COLO668 (cell line): ENCODE measurements around the gene GSPT1.
"Not testable (repeated sequence)": the region's sequence is repeated elsewhere in the genome, so short reads cannot be mapped to it uniquely, and the experiment has no call there.

Experiments
- DNase-seq: peaks from one replicate; lab custom pipeline; 2025; ENCODE audit not compliant: unreplicated experiment; lab: John Stamatoyannopoulos, UW

The GSPT1 gene

GRCh38 chr16:11915644-11916523 is at the start of gene GSPT1:
GSPT1 (minus strand) TSS chr16:11915956; CDS start chr16:11915720, 236 bp downstream.
- DNase-seq: peak; percentile 99

- no peak for DNase-seq
Measured at GRCh38 chr16:11964761-11965551, 49.2 kb upstream of the GSPT1 start, which contains the start of gene TNFRSF17. TNFRSF17 (plus strand) TSS chr16:11965210; CDS start chr16:11965325, 115 bp downstream.

- no peak for DNase-seq
Measured at GRCh38 chr16:11963706-11964105, 48.0 kb upstream of the GSPT1 start.

- DNase-seq: not testable (repeated sequence)
Measured at GRCh38 chr16:11962978-11963377, 47.2 kb upstream of the GSPT1 start.

- DNase-seq: not testable (repeated sequence)
Measured at GRCh38 chr16:11962457-11962856, 46.7 kb upstream of the GSPT1 start.

- no peak for DNase-seq
Measured at GRCh38 chr16:11957591-11958395, 42.0 kb upstream of the GSPT1 start.

GRCh38 chr16:11956558-11956957 is 40.8 kb upstream of the GSPT1 start:
- no peak for DNase-seq

- no peak for DNase-seq
Measured at GRCh38 chr16:11955713-11956123, 40.0 kb upstream of the GSPT1 start.

GRCh38 chr16:11953576-11953975 is 37.8 kb upstream of the GSPT1 start:
- not testable (repeated sequence) for DNase-seq

- no peak for DNase-seq
Measured at GRCh38 chr16:11950388-11950787, 34.6 kb upstream of the GSPT1 start.

- peak; percentile 26 for DNase-seq
Measured at GRCh38 chr16:11949527-11949926, 33.8 kb upstream of the GSPT1 start.

GRCh38 chr16:11948819-11949218 is 33.1 kb upstream of the GSPT1 start:
- DNase-seq: no peak

- no peak for DNase-seq
Measured at GRCh38 chr16:11946433-11946832, 30.7 kb upstream of the GSPT1 start.

GRCh38 chr16:11941945-11942344 is 26.2 kb upstream of the GSPT1 start, which contains the start of gene NPIPB2:
NPIPB2 (minus strand) TSS chr16:11942045; CDS start chr16:11942045, 0 bp downstream.
- not testable (repeated sequence) for DNase-seq

- not testable (repeated sequence) for DNase-seq
Measured at GRCh38 chr16:11927350-11927749, 11.6 kb upstream of the GSPT1 start.

GRCh38 chr16:11924046-11924445 is 8.3 kb upstream of the GSPT1 start:
- not testable (repeated sequence) for DNase-seq

GRCh38 chr16:11916524-11917285 is 949 bp upstream of the GSPT1 start:
- DNase-seq: peak; percentile 72

- peak; percentile 52 for DNase-seq
Measured at GRCh38 chr16:11915114-11915643, 577 bp downstream of the GSPT1 start.

GRCh38 chr16:11914210-11915113 is 1.3 kb downstream of the GSPT1 start:
- peak; percentile 34 for DNase-seq
